Pancreas (tissue), 10 donors: ENCODE data around the gene SHISA3. TPM values are rescaled to one million over a fixed set of nuclear protein-coding genes. Genes with fewer than 3 reads are reported as not detected.

Source experiments
- ATAC-seq, 4 donors: fragments of 200-7000 bp; cut with Tn5 transposase; one replicate each; pipeline versions ENCODE4 v1.8.0 to v1.9.1; 2020; ENCODE audit warnings: mild to moderate bottlenecking in 4 of 4, moderate library complexity in 4 of 4
- DNase-seq, 6 donors: peaks; one replicate each; pipeline ENCODE4 v3.0.0-alpha.2; 2020
- FAIRE-seq: peaks from 2 replicates; lab custom pipeline; 2012; peaks lifted over from hg19 to GRCh38; lab: Jason Lieb, UNC
- H3K27ac ChIP-seq, 4 donors: fragments of 200-600 bp; sonication (generic); 1 replicate in 3 of 4; 2 replicates in 1 of 4; pipeline versions ENCODE4 v1.5.0 to v1.8.0; 2020
- H3K27me3 ChIP-seq, 4 donors: fragments of 200-600 bp; one replicate each; pipeline ENCODE4 v1.8.0; 2021
- H3K36me3 ChIP-seq, 3 donors: fragments of 200-600 bp; sonication (generic) in 1 of 3; one replicate each; pipeline versions ENCODE4 v1.5.0 to v1.8.0; 2020 to 2021
- H3K4me1 ChIP-seq, 3 donors: fragments of 200-600 bp; one replicate each; pipeline ENCODE4 v1.8.0; 2021
- H3K4me3 ChIP-seq, 4 donors: fragments of 200-600 bp; sonication (generic) in 2 of 4; one replicate each; pipeline versions ENCODE4 v1.5.0 to v1.8.0; 2020 to 2021
- H3K9me3 ChIP-seq, 4 donors: fragments of 200-600 bp; one replicate each; pipeline ENCODE4 v1.8.0; 2021
- CTCF ChIP-seq, 4 donors: fragments of 200-600 bp; sonication (generic) in 3 of 4; IDR thresholded peaks; one replicate each; pipeline versions ENCODE4 v1.5.0 to v1.8.0; 2021; ENCODE audit warnings: antibody characterized with exemption in 4 of 4
- WGBS, 2 donors: extraction: QIAGEN DNeasy Blood & Tissue Kit; methylation state at CpG; one replicate each; pipeline ENCODE4 v1.1.7; 2013; 5-methylcytosine and 5-hydroxymethylcytosine counted together
- intact Hi-C, 3 donors: fragments of 100-400 bp; cut with DNase I; formaldehyde crosslinking; loops; one replicate each; pipeline versions ENCODE4 v1.11.1 to v1.14.2; 2022
- polyA plus RNA-seq, 2 donors: library from polyadenylated mRNA; stranded (reverse); fragments of 200-250 nt; gene quantifications; one replicate each; pipeline ENCODE4 v1.2.3, GENCODE V29; 2013
- total RNA-seq, 6 donors: library from RNA; stranded (reverse); fragmentation: NEBNext Ultra II Directional in 4 of 6; extraction: Animal tissue kit (Norgen Biotek cat#: 25700) in 4 of 6; gene quantifications; one replicate each; pipeline versions ENCODE4 v1.2.1 to v1.2.4, GENCODE V29; 2021 to 2023
- donor health status: healthy with polysubstance abuse.
- donor health status: DM: no; HTN: no; CAD: no; lungs with moderate emphysema.
- donor health status: DM: no; HTN: no; CAD: no.
- donor health status: control.
- donor health status: control.
- donor health status: Bipolar disorder and iron deficiency.
- donor health status: DM: yes; HTN: yes; CAD: no.
- donor health status: DM: no; HTN: no; CAD: no.
- donor health status: DM: no; HTN: no; CAD: no.
- donor health status: DM: yes; HTN: yes; CAD: no.

Gene SHISA3
- total RNA-seq: under 1 TPM in 3 of 6 donors, not detected in 3; 0.09 to 0.43 (median 0.16) TPM
- polyA plus RNA-seq: under 1 TPM; 0.07 to 0.27 TPM

GRCh38 chr4:42396752-42397634 lies at the start of gene SHISA3:
Gene SHISA3 (plus strand): TSS chr4:42397488. CDS start chr4:42398057, 569 bp downstream.
- Histone ChIP-seq H3K9me3 (no peaks in the 10 kb centered on the region), H3K4me1 (no peaks in the 10 kb centered on the region), H3K36me3 (no peaks in the 10 kb centered on the region), H3K27ac (no peak within 1 kb of the TSS), H3K4me3 (peak within 1 kb of the TSS; percentile 23 to 59 (median 28)), H3K27me3 (peaks cover 3 to 40% (median 7%) of the 10 kb centered on the region in 4 donors)
- DNase-seq: peak in 2 of 6 donors; percentile 47 to 59
- ATAC-seq: peak; percentile 29 to 47 (median 38)
- no peak for FAIRE-seq
- WGBS, 2 donors: 3 to 4% methylated on average over 61 of the region's 61 CpGs
- intact Hi-C loops: no loop called here
- TF ChIP-seq CTCF (IDR thresholded peaks at IDR 0.05): no peak

- no peaks in the 10 kb centered on the region for H3K27me3 ChIP-seq
- WGBS, 2 donors: 57 to 67% methylated on average over 2 of the region's 2 CpGs
- DNase-seq (no peak), FAIRE-seq (no peak), ATAC-seq (no peak)
- TF ChIP-seq CTCF (IDR thresholded peaks at IDR 0.05): no peak
- H3K9me3 ChIP-seq: no peaks in the 10 kb centered on the region
- H3K27ac ChIP-seq: no peak overlapping the region
- H3K4me1 ChIP-seq: no peaks in the 10 kb centered on the region
- no peak overlapping the region for H3K4me3 ChIP-seq
- intact Hi-C loops: no loop called here
- H3K36me3 ChIP-seq: no peaks in the 10 kb centered on the region
Measured at GRCh38 chr4:42348247-42348646, 49.0 kb upstream of the SHISA3 start.

GRCh38 chr4:42348692-42349091 lies 48.6 kb upstream of the SHISA3 start:
- Histone ChIP-seq H3K4me3 (no peak overlapping the region), H3K27me3 (no peaks in the 10 kb centered on the region), H3K36me3 (no peaks in the 10 kb centered on the region), H3K27ac (no peak overlapping the region), H3K9me3 (no peaks in the 10 kb centered on the region), H3K4me1 (no peaks in the 10 kb centered on the region)
- DNase-seq (no peak), ATAC-seq (no peak), FAIRE-seq (no peak)
- WGBS, 2 donors: 85 to 87% methylated on average over 5 of the region's 5 CpGs
- no peak for TF ChIP-seq CTCF (IDR thresholded peaks at IDR 0.05)
- intact Hi-C loops: no loop called here

- TF ChIP-seq CTCF (IDR thresholded peaks at IDR 0.05): no peak
- no peak overlapping the region for H3K27ac ChIP-seq
- no peaks in the 10 kb centered on the region for H3K36me3 ChIP-seq
- FAIRE-seq (no peak), ATAC-seq (no peak), DNase-seq (no peak)
- H3K9me3 ChIP-seq: no peaks in the 10 kb centered on the region
- no peaks in the 10 kb centered on the region for H3K4me1 ChIP-seq
- intact Hi-C loops: no loop called here
- no peaks in the 10 kb centered on the region for H3K27me3 ChIP-seq
- H3K4me3 ChIP-seq: no peak overlapping the region
- 86 to 96% methylated on average over 4 of the region's 4 CpGs for WGBS, 2 donors
Measured at GRCh38 chr4:42350611-42351182, 46.6 kb upstream of the SHISA3 start.
